T-helper 2 cell treated with Interferon-gamma antibody and Interleukin-4, amounts not matched to agents 100 ng/mL and 5 ng/mL, for 36 hours (primary cell): ENCODE measurements around the gene SORCS2. TPM values are rescaled to one million over a fixed set of nuclear protein-coding genes. Genes with fewer than 3 reads are reported as not detected.

Experiments used
- intact Hi-C: fragments of 100-400 bp; cut with micrococcal nuclease; formaldehyde crosslinking; loops from one replicate; pipeline ENCODE4 v1.15.1; 2023
- total RNA-seq: library from RNA; stranded (reverse); gene quantifications from 2 replicates; pipeline ENCODE4 v1.2.3, GENCODE V29; 2022

The SORCS2 gene
- total RNA-seq, 1 donor from 2014 or later: 0.05 TPM

DNA sequence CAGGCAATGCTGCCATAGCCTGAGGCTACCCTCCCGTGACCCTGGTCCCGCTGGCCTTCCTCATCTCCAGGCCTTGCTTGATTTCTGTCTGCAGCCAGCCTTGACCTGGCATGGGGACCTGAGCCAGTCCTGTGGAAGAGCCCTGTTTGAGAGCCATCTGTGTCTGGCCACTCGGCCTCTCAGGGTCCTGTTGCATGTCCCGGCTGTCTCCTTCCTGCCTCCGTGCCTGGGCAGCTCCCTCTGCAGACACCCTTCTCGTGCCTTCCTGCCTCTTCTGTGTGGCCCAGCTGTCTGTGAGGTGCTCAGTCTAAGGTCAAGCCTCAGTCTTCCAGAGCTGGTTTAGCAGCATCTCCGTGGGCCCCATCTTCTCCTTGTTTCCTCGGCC lies 108.4 kb downstream of the SORCS2 start:
- intact Hi-C loops: no loop called here

DNA sequence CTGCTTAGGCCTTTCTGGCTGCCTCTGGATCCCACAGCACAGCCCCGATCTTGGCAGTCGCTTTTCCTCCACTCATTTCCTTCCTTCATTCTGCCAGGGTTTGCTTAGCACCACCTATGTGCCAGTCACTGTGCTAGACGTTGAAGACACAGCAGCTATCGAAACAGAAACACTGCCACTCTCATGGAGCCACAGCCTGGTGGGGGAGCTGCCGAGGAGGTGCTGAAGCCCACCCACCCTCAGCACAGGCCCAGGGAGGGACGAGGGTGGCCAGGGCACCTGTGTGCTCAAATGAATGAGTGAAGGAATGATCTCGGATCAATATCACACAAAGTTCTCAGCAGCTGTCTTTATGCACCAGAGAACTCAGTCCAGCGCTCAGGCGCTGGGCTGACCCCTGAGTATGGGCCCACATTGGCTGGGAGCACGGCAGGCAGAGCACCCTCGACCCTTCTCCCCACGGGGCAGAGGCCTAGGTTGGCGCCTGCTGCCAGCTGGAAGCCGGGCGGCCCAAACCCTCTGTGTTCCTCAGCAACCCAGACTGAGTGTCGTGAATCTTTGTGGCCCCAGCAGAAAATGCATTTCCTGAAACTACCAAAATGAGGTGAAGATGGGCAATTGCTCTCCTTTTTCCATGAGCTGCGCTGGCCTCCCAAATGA lies 108.9 kb downstream of the SORCS2 start:
- intact Hi-C loops: no loop called here

DNA sequence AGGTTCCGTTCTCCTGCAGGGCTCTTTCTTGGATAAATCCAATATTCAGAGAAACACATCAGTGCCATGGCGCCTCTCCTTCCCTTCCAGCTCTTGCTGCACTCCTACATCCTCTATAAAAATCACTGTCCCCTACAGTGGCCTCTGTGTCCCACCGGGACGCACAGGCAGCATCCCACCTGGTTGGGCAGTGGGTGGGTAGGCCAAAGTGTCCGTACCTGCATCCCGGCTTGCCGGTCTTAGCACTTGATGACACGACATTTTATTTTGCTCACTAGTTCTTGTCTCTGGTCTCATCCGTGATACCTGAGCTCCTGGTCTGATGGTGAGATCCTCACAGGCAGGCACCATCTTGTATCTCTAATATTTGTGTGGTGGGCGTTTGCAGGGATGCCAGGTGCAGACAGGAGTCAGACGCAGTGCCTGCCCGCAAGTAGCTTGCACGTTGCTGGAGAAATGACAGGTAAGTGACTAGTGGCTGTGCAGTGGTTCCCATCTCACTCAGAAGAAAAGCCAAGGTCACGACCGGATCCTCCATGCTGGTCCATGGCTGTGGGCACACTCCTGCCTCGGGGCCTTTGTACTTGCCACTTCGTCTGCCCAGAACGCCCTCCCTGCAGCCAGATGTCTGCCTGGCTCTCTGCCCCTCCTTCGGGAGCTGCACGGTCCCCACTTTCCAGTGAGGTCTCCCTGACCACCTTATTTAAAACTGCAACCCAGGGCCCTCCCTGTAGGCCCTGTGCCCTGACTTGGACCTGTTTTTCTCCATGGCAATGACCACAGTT lies 109.7 kb downstream of the SORCS2 start:
- intact Hi-C loops: no loop called here

DNA sequence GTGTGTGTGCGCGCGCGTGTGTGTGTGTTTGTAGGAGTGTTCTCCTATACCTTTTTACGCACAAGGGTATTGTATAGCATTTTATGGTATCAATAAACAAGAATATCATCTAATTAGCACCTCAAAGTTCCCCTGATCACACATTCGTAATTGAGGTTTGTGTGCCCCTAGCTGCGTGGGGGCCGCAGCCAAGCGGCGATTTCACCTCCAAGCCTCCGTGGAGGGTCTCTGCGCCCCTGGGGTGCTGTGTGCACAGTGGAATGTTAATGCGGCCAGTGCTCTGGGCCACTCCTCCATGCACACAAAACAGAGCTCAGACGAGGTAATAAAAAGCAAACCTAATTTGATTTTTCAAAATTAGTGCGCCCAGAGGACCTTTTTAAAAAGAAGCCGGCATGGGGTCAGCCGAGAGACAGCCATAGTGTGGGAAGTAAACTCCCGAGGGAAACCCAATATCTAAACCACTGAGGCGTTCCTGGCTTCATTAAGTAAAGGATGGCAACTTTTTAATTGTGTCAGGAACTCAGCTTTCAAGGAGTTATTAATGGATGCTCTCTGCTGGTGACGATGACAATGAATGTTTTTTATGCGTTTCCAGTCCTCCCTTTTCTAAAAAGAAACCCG lies 110.6 kb downstream of the SORCS2 start:
- intact Hi-C loops: no loop called here

DNA sequence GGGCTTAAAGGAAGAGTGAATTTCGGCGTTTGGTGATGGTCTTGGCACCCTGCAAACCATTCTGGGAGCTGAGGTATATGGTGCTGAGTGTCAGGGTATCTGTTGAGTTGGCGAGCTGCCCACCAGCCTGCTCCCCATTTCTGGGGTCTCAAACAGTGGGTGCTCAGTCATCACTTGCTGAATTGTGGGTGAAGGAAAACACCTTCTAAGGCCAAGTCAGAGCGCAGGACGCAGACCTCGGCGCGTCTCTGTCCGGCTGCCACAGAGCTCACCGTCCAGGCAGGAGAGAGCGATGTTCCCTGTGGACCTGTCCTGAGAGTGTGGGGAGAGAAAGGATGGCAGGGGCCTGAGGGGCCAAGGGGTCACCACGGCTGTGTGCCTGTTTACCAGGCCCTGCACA lies 111.2 kb downstream of the SORCS2 start:
- intact Hi-C loops: no loop called here

DNA sequence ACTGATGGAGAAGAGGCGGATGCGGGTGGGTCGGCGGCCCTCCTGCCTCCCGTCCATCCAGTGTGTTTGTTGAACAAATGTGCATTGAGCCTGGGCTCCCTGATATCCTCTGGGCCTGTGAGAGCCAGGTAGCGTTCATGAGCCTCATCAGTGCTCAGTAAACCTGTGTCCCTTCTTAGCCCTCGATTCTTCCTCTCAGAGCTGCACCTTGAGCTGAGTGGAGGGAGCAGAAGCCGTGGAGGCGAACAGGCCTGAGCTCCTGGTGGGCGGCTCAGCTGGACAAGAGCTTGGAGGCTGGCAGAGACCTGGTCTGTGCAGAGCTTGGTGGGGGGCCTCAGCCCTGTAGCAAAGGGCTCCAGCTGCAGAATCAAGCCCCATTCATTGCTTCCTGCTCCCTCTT lies 112.1 kb downstream of the SORCS2 start:
- intact Hi-C loops: no loop called here

DNA sequence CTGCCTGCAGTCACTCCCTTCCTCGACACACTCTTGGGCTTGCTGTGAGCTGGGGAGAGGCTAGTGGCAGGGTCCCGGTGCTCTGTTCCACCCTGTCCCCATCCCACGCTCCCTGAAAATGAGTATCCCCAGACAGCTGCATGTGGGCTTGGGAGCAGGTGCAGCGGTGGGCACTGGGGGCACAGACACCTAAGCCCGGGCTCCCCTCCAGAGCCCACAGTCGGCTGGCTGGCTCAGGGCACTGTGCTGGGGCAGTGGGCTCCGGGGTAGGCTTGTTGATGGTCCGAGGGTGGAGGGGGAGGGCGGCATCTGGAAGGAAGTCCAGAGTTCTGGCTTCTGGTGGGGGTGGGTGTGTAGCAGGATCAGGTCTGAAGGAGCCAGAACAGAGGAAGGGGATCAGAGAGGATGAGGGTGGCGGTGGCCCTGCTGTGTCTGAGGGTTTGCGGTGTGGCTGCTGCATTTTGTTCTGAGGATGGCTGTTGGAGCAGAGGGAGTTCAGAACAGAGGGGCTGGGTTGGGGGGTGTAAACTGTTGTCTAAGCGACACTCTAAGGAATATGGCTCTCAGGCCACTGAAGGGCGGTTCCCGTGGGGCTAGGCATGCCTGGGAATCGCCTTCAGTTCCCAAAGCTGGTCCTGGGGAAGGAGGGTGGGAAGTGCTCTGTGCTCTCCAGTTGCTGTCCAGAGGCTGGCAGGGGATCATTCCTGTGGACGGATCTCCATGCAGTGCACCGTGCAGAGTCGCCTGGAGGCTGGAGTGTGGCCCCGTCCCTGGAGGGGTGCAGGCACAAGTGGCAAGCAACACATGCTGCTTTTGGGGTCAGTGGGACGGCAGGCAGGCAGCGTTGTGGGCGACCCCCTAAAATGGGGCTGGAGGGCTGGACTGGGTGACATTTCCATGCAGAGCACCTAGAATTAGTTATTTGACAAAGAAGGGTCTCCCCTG lies 114.0 kb downstream of the SORCS2 start:
- intact Hi-C loops: no loop called here

DNA sequence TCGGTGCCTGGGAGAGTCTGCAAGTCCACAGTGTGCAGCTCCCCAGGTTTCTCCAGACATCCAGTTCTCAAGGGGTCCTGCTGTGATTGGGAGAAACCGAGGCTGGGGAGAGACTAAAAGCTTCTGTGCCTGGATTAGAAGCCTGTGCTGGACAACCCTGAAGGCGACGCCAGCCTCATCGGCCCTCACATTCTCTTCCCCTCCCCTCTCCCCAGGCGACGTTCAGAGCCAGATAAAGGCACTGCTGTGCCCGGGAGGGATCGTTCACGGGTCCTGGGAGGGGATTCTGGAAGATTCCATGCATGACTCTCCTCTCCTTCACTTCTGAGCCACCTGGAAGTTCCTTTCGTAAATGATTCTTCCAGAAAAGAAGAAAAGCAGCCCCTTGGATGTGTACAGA lies 114.6 kb downstream of the SORCS2 start:
- intact Hi-C loops: no loop called here

DNA sequence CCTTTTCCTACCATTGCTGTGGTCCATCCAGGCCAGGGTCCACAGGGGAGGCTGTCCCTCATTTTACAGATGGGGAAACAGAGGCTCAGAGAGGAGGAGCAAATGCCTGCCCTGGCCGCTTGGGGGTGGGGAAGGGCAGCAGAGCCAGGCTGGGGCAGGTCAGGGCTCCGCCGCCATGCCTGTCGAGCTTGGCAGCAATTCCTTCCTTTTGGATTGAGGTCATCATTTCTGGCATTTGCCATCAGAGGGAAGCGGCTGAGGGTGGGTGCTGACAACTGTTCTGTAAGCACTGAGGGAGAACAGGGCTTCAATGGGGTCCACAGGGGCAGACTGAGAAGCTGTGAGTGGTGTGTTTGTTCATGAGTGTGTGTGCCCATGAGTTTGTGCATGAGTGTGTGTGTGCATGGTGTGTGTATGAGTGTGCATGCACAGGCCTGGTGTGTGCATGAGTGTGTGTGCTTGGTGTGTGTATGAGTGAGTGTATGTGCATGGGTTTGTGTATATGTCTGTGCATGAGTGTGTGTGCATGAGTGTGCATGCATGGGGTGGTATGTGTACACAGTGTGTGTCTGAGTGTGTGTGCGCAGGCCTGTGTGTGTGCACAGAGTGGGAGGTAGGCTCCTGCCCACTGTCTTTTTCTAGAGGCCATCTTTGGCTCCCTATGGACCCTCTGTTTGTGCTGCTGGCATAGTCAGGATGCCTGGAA lies 115.2 kb downstream of the SORCS2 start:
- intact Hi-C loops: no loop called here

DNA sequence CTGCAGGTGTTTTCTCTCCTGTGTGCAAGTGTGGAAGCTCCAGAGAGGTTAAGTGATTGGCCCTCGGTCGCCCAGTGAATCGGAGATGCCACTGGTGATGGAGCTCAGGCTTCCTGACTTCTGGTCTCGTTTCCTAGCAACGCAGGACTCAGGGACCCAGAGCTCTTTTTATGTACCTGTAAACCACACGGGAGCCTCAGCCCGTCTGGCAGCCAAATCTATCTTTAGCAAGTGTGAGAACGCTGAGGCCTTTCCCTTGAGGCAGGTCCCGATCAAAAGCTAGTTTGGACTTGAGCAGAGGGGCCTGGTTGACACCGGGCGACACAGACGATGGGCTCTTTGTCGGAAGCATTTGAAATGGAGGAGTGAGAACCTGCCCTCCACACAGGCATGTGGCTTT lies 116.8 kb downstream of the SORCS2 start:
- intact Hi-C loops: no loop called here

DNA sequence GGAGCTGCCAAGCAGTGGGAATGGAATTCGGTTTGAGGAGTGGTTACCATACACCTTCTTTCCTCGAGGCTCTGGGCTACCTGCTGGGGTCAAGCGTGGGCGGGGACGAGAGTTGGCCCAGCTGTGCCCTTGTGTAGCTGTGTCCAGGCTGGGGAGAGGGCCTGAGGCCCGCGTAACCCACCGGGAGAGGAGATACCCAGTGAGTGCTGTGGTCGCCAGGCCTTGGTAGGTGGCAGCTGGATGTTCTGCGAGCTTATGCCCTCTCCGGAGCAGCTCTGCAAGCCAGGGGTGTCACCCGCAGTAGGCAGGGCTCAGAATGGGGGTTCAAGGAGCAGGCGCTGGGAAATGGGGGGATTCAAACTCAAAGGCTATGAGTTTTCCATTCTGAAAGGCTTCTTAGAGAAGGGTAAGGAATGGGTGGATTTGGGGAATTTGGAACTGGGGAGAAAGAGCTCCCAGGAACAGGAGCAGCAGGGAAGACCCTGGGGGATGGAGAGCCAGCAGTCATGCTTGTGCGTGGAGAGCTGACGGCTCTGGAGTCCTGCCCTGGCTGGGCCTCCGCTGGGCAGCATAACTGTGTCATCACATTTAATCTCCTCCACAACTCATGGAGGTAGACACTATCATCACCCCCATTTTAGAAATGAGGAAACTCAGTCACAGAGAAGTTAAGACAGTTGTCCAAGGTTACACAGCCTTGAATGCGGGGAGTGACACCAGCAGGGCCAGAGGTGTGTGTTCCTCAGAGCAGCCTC lies 117.5 kb downstream of the SORCS2 start:
- intact Hi-C loops: no loop called here

DNA sequence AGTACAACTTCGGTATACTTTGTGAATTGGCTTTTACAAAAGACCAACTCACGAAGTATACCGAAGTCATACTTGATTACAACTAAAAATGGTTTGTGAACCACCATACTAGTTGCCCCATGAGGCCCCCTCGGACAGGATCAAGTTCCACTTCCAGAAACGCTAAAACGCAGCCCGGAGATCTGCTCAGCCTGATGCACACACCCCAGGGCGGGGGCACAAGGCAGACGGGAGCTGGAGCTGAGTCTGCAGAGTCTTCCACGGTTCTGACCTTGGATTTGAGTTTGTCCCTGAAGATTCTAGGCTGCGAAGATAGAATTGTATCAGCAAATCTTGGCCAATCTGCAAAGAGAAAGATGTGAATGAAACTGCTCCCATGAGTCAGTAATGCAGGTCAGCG lies 118.1 kb downstream of the SORCS2 start:
- intact Hi-C loops: no loop called here

DNA sequence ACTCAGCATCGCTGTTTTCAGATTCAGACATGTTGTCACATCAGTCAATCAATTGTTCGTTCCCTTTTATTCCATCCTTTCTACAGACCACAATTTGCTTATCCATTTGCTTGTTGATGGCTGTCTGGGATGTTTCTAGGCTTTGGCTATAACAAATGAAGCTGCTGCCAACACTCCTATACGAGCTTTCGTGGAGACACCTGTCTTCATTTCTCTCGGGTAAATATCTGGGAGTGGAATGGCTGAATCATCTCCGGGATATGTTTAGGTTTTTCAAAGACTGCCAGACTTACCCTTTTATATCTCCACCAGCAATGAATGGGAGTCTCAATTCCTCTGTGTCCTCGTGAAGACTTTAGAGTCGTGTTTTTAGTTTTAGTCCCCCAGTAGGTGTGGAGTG lies 118.9 kb downstream of the SORCS2 start:
- intact Hi-C loops: no loop called here

DNA sequence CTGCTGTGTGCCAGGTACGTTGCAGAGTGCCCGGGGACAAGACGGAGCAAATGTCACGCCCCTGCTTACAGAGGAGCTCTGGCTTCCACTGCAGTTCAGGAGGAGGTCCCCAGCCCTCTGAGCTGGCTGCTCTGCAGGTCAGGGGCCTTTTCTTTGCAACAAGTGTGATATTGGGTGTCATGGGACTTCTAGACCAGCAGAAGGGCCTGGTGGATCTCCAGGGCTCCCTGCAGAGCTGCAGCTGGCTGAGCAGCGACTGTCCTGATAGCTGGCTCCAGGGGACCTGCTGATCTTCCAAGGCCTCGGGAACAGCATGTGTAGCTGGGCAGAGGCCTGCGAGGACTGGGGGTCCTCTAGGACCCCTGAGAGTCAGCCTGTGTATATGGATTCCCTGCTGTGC lies 120.4 kb downstream of the SORCS2 start:
- intact Hi-C loops: no loop called here

DNA sequence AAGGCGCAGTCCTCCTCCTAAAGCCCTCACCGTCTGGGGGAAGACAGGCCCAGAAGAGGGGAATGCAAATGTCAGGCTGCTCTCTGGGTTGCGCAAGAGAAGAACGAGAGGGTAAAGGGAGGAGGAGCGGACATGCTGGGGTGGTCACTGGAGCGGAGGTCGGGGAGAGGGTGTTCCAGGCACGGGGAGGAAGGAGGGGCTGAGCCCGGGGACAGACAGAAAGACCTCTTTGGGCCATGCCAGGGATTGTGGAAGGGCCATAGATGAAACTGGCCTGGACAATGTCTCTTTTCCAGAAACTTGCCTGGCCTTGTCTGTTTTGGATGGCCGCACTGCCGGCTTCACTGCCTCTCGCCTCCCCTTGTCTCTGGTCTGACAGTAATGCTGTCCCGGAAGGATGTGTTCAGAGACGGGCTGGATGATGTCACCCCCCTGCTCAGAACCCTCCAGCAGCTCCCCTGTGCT lies 121.0 kb downstream of the SORCS2 start:
- intact Hi-C loops: no loop called here

DNA sequence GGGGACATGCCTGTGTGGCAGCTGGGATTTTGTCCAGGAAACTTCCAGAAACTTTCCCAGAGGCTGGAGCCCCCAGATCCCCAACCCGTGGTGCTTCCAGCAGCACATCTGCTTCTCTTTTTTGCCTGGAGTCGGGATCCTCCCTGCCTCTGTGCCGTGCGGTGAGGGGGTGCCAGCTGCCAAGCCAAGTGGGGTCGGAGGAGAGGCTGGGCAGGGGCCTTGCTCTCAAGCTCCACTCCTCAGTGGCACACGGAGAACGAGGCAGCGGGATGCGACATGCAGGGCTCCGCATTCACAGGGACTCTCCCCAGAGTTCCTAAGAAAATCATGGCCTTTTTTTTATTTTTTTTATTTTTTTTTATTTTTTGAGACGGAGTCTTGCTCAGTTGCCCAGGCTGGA lies 121.7 kb downstream of the SORCS2 start:
- intact Hi-C loops: no loop called here

DNA sequence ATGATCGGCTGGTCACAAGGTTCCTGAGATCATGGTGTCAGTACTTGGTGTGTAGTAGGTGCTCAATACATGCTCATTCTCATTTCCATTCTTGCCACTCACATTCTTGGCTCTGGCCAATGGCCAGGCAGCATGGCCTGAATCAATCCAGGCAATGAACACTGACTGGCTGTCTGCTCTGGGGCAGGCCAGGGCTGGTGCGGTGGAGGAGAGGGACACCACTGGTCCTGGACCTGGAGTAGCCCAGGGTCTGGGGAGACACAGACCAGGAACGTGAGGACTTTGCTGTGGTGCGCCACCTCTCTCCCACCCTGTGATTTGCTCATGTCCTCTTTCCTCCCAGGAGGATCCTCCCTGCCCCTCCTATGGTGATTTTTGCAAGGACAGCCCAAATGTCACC lies 122.9 kb downstream of the SORCS2 start:
- intact Hi-C loops: no loop called here

DNA sequence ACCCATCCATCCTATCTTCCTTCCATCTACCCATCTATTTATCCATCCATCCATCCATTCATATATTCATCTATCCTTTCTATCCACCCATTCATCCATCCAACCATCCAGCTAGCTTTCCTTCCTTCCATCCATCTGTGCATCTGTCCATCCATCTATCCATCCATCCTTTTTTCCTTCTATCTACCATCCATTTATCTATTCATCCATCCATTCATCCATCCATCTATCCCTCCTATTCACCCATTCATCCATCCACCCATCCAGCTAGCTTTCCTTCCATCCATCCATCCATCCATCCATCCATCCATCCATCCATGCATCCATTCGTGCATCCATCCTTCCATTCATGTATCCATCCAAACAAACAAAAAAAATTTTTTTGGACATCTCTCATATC lies 123.6 kb downstream of the SORCS2 start:
- intact Hi-C loops: no loop called here

DNA sequence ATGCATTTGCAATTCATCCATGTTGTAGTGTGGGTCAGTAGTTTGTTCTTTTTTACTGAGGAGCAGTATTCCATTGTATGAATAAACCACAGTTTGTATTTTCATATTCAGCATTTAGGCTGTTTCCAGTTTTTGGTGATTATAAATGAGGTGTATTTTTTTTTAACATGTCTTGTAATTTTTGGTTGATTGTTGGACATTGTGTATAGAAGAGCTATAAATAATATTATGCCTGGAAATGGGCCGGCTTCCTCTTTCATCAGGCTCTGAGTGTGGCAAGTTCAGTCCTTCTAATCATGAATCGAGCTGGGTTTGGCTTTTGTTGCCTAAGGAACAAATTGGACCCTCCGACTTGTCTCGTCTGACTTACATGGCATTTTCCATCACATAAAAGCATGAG lies 126.7 kb downstream of the SORCS2 start:
- intact Hi-C loops: no loop called here

DNA sequence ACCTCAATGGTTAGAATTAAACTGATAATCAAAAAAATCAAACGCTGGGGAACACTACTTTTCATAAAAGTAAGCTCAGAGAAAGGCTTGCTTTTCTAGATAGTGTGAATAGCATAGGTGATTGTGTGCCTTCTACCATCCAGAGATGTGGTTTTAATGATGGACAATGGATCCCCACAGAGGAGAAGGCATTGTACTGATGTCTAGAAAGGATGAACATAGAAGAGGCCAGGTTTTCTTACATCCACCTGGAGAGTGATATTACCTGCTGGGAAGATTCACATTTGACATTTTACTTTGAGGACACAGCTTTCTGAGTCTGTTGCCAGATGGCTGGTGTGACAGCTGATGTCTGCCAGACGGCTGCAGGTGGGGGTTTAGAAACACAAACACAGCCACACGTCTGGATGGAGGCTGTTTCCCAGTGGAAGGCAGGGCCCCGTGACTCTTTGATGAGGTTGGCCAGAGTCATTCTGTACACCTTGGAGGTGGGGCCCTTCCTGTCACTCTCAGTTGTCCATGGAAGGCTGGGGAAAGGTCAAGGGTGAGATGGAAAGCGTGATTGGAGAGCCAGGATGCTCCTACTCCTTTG lies 128.0 kb downstream of the SORCS2 start:
- intact Hi-C loops: no loop called here
